HG03521 (cell line): ENCODE measurements around the gene NTN5.

Experiments used
- ATAC-seq: cut with Tn5 transposase; IDR thresholded peaks from one replicate; pipeline ENCODE4 v1.9.1; 2021; ENCODE audit warnings: mild to moderate bottlenecking, moderate library complexity; ENCODE audit not compliant: unreplicated experiment

Gene NTN5

DNA sequence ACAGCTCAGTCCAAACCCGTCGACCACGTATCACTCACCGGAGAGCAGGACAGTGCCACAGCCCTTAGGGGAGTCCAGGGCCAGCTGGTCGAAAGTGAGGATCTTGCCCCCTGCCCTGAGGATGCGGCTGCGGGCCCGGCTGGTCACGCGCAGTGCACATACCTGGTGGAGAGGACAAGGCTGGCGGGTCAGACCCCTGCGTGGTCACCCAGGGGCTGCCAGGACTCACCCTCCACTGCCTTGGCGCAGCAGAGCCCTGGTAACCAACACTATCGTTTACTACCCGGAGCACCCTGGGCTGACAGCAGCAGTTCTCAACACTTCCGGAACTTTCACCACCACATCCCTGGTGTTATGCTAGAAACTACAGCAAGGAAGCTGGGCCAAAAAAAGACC lies 56.8 kb downstream of the NTN5 start:
- ATAC-seq: no peak

DNA sequence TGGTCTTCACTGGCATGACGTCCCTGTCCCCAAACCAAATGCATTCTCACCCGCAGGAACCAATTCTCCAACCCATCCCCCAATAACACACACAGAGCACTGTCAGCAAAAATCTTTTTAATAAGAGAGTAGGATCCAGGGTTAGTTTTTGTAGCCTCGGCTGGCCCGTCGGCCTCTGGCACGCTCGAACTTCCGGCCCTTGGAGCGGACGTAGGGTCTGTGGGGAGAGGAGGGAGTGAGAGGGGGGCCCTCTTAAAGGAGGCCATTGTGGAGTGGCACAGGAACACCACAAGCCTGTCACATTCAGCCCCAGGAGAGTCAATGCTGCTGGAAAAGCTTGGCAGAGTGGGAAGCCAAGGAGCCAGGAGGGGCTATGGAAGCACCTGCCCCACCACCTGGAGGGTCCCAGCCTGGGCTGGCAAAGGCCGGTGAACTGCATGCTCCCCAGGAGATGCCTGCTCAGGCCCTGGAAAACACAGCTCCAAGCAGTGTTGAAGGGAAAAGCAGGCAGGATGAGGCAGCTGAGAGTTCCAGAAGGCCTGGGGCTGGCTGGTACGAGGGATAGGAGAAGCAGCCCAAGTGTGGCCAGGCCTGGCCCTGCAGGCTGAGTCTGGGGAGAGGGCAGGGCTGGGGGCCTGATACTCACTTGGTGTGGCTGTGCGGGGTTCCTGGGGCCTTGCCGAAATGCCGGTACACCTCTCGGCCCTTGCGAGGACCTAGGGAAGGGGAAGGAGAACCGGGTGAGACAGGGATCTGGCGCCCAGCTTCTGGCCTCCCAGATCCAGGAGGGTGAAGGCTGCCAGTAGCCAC lies 57.4 kb downstream of the NTN5 start:
- no peak for ATAC-seq

DNA sequence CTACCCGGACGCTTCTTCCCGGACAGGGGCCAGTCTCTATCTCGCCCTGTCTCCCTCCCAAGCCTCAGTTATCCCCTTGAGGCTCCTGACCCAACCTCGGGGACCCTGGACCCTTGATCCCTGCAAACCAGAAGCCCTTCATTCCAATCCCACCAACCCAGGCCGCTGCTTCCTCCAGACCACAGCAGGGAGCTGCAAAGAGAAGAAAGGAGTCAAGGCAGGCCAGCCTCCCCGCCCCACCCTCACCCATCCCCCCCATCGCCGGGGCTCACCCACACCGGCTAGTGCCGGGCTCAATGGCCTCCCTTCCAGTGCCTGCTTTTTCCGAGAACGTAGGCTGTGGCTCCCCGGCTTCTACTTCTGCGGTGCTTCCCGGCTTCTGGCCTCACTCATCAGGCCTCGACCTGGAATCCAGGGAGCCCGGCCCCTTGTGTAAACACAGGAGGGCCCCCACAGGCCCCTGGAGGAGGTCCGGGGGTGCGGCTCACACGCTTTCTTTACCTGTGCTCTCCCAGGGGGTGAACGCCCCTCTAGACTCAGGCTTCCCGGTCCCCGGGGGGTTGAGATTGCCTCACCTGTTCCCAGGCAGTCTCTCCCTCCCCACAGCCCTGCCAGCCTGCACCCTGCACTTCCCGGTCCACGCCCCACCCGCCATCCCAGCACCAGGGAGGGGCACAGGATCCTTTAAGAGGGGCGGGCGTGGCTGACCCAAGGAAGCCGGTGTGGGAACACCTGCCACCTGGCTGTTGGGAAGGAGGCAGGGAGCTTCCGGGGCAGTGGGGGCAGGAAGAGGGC lies 58.2 kb downstream of the NTN5 start, which contains the start of gene FAM83E:
TSS of gene FAM83E (minus strand) at position 641 of the 795 bp plus-strand sequence. CDS start 1,704 bp downstream, outside the sequence.
- no peak for ATAC-seq

DNA sequence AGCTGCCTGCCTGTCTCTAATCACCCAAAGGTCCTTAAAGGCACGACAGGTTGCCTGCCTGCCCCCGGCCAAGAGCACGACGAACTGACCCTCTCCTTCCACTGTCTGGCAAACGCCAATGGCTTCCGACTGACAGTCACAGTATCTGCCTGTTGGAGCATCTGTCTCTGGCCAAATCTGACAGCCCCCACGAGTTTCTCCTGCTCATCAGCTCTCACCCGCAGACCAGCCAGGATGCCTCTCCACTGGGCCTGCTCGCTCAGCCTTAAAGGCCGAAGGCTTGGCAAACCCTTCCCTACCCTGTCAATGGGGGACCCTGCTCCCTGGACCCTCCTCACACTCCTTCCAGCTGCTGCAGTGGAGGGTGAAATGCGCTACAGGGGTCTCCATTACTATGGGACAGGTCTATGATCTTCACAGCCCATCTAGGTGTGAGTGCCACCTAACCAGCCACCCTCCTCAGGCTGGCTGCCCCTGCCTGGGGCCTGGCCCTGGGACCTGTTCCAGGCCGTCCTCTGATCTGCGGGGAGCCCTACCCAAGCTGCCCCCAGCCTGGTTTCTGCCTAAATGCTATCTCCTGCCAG lies 58.9 kb downstream of the NTN5 start:
- ATAC-seq: no peak

DNA sequence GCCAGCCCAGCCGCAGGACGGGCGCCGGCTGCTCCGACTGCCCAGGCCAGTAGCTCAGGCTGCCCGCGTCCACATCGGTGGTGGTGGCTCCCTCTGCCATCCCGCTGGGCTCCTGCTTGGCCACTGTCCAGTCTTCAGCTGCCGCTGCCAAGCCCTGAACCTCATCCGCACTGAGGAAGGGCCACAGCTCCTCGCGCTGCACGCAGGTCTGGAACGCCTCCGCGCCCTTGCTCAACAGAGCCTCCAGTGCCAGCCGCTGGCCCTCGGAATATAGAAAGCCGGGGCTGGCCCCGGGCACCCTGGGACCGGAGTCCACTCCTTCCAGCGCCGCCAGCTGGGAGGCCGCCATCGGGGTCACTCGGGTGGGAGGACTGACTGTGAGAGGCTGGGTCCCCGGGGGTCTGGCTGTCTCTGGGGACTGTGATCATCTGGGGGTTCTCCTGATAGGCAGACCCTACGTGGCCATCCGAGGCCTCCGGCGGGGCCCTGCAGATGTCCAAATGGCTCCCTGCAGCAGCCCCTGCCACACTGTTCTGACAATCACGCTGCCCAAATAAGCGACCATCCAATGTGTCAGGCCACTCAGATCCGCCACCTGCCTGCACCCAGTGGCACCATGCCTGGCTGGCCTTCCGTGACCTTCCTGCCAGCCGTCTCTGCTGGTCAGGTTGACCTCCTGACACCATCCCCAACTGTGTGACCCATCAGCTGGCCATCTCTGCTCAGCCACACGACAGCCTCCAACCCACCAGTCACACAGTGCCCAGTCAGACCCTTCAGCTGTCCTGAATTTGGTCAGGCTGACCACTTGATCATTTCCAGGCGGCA lies 59.6 kb downstream of the NTN5 start:
- no peak for ATAC-seq

DNA sequence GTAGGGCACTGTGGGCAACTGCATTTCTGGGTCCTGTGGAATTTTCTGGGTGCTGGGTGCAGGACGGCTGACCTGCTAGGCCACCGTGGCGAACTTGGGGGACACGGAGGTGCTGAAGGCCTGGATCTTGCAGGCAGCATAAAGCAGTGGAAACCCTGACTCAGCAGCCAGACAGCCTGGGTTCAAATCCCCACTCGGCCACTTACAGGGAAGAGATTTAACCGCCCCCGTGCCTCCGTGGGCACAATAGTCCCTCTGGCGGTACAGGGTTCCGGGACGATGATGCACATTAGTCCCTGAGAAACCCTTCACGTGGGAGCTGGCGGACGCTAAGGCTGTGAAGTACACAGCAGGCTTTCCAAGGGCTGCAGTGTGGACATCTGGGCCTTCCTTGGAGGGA lies 60.9 kb downstream of the NTN5 start:
- no peak for ATAC-seq
